ENCODE results near the gene INPP4B.

The INPP4B gene

DNA sequence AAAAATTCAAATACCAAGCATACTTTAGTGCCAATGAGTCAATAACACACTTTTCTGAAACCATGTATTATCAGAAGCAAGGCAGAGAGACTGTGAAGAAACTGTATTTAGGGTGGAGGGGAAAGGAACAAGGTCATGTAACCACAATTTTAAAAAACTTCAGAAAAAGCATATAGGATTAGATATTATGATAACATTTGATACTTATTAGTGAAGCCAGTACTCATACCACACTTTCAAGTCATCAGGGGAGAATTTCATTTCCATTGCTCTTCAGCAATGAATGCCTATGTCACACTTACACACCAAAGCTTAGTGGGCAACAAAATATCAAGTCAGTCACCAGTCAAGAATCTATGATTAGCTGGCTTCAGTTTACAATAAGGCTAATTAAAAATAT, 607.5 kb downstream of the INPP4B start:
- no peak for DNase-seq (ENCODE audit: low read depth in 2 of 2)

DNA sequence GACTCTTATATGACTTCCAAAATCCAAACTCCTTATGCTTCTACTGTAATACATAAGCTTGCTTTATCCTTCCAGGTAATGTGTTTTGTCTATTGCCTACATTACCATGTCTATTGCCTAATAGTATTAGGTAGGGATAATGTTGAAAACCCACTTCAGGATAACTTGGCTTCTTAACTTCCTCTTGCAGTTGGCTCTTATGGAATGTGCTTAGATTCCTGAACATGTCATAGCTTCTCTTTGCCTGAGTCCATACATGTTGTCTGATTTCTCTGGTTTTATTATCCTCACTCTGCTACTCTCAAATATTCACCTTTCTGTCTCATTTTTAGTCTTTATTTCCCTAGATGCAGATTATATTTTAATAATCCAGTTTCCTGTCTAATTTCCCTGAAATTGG, 609.8 kb downstream of the INPP4B start:
- DNase-seq (ENCODE audit: low read depth in 2 of 2) = no peak

DNA sequence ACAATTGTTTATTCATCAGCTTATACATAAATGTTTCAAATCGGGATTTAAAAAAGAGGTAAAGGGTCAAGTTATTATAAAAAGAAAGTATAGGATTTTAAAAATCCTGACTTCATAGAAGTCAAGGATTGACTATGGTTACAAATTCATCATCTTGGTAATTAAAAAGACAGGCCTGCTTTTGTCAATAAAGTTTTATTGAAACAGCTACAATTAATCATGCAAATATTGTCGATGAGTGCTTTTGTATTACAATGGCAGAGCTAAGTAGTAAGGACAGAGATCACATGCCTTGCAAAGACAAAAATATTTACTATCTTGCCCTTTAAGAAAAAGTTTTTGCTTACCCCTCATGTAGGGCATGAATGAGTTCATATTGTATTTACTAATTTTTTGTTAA, 614.3 kb downstream of the INPP4B start:
- DNase-seq (ENCODE audit: low read depth in 2 of 2) = no peak

DNA sequence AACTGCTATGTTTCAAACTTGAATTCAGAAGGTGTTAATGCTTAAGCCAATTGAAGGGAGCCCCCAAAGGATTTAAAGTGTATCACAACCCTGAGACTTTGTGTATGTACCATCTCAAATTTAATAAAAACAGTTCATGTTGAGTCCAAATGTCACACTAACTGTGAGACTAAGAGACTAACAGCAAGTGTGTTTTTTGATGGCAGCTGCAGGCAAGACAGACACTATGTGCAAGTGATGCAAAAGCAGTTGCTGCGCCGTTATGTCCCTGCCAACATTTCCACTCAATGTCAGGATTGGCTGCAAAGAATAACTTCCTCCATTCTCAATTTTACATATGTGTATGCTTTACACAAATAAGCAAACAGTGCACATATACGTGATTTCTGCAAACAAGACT, 615.1 kb downstream of the INPP4B start:
- DNase-seq (ENCODE audit: low read depth in 2 of 2) = no peak

DNA sequence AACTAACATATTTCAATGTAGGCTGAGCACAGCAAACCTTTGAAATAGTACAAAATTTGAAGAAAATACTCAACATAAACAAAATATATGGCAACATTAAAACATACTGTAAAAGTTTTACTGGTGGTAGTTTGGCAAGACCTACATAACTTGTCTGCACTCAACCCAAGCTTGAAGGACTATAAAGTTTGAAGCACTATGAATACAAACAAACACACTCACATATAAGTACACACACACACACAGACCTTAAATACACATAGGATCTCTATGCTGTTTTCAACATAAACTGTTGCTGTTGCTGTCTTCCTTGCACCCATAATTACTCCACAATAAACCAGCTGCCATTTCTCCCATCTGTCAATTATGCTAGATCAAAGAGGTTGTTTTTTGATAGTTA, 620.1 kb downstream of the INPP4B start:
- no peak for DNase-seq (ENCODE audit: low read depth in 2 of 2)

DNA sequence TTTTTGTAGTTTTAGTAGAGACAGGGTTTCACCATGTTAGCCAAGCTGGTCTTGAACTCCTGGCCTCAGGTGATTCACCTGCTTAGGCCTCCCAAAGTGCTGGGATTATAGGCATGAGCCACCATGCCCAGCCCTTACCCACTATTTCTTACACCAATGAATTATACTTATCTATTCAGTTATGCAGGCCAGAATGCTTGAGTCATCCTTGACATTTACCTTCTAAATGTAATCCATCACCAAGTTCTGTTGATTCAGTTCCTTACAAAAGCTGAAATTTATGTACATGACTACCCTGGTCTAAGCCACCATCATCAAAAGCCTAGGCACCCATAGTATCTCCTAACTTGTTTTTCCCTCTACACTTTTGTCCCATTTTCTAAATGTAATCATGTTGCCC, 624.0 kb downstream of the INPP4B start:
- DNase-seq (ENCODE audit: low read depth in 2 of 2) = no peak

DNA sequence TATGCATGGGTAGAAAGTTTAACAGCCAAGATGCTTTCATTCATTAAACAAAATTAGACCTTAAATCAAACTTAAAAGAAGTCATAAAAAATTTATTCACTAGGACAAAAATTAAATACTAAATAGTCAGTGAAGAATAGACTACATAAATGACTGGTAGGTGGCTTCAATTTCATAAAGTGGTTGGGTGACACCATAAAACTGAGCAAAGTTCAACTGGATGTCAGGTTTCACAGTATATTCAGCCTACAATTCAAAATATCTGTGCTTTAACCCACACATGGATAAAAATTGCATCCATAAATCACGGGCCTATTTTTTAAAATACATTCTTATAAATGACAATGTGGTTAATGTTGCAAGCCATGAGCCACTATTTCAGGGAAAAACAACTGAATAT, 627.4 kb downstream of the INPP4B start:
- DNase-seq (ENCODE audit: low read depth in 2 of 2) = no peak

DNA sequence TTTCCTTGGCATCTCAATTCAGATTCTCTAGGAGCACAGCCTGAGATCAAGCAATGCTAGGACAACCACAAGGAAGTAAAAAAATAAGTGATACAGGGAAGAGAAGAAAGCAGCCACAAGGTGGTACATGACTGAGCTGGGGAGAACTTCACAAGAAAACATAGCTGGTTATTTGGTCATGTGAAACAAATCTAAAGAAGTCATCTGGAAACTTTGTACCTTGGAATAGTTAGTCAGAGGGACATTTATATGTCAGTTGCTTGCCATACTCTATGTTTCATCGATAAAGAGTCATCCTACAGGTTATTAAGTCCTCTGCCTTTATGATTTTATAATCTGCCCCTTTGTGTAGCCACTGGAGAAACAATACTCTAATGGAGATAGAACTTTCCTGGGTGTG, 634.7 kb downstream of the INPP4B start:
- no peak for DNase-seq (ENCODE audit: low read depth in 2 of 2)

DNA sequence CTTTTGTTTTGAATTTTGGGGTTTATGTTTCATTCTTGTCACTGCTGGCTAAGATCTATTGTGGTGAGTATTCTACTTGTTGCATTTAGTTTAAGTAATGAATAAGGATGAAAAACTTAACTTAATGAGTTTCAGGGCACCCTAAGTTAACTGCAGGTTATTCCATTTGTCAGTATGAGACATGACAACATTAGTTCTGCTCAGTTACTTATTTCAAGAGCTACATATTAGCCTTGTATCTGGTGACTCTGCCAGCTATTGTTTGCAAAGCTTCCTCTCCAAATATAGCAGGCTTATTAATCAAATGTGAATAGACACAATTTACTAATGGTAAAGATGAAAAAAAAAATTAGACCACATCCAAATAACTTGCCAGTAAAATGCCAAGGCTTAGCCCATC, 642.6 kb downstream of the INPP4B start:
- DNase-seq (ENCODE audit: low read depth in 2 of 2) = no peak

DNA sequence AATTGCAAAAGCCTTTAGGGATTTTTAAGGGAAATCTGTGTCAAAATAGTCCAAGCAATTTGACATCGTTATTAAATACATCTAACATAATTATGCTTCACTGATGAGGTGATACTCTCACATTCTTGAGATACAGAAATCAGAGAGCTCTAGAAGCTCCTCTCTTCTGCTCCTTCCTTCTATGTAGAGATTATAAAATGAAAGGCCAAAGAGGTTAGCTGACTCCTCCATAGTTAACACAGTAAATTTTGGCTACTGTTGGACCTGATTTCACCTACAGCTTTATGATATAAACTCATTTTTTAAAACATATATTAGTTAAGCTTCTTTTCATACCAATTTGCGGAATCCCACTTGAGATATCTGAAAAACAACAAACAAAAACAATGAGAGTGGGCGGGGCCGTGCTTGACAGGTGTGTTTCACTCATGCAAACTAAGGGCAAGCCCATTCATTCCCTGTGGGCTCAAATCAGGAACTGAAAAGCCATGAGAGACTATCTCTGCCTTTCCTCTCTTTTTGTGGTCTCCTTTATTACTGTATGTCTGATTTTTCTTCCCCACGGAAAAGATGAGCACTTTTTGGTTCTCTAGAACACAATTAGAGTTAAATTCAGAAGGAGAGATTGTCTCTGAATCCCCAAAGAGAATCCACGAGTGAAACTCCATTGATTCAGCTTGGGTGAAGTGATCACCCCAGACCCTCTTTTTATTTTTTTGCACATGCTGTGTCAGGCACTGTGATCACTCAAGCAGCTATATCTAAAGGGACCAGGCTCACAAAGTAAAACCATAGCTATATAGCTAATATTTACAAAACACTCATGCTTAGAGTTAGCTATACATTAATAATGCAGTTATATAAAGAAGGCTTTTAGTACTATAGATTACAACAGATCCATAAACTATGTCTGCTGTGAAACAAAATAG, 643.4 kb downstream of the INPP4B start:
- no peak for DNase-seq (ENCODE audit: low read depth in 2 of 2)

DNA sequence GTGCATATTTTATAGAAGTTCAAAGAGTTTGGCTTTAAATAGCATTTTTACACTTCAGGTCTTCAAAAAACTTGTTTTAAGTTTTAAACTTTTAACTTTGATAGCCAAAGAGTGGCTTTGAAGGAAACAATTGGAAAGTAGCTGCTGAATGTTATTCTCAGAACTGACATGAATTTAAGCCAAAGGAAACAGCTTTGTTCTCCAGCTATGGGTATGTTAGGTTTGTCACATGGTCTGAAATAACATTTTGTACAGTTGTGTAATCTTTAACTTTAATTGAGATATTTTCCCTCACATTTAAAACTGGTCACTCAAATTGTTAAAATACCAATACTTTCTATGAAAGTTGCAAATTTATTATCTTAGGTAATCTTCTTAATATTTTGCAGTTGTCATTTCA, 645.1 kb downstream of the INPP4B start:
- DNase-seq (ENCODE audit: low read depth in 2 of 2) = no peak

DNA sequence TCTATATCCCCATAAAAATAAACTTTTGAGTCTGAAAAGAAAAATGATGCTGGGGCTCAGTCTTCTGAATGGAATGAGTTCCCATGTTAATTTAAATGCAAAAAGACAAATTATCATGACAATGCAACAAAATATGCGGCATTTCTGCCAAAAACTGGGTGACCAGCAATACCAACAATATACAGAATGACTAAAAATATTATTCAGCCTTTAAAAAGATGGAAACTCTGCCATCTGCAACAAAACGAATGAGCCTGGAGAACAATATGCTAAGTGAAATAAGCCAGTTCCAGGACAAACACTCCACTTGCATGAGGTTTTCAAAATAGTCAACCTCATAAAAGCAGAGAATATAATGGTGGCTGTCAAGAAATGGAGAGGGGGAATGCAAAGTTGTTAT, 651.2 kb downstream of the INPP4B start:
- DNase-seq (ENCODE audit: low read depth in 2 of 2) = no peak

DNA sequence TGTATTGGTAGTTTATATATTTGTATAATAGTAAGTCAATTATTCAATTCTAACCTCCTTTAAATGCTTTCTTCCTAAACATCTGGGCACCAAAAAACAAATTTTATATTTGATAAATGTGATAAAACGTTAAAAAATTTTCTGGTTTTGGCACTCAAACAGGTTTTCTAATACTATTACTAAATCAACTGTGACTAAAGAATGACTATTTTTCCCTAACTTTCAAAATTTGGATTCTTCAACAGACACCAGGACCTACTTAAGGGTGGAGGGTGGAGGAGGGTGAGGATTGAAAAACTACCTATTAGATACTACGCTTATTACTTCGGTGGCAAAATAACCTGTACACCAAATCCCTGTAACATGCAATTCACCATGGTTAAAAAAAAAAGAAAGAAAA, 654.2 kb downstream of the INPP4B start:
- DNase-seq (ENCODE audit: low read depth in 2 of 2) = no peak

DNA sequence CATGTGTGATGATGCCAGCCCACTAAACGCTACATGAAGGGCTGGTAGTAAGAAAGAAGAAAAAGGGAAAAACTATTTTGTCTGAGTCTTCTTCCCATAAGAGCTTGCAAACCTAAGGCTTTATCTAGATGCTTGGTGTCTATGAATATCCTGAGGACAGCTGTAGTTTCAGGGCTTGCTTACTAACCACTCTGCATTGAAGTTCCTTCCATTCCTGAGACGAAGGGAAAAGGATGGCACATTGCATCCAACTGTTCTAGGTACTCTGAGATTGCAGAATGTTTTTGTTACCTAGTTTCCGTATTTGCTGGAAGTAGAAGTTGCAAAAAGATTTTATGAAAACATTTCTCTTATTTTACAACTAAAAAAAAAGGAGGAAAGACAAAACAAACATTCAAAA, 665.1 kb downstream of the INPP4B start:
- DNase-seq (ENCODE audit: low read depth in 2 of 2) = no peak

DNA sequence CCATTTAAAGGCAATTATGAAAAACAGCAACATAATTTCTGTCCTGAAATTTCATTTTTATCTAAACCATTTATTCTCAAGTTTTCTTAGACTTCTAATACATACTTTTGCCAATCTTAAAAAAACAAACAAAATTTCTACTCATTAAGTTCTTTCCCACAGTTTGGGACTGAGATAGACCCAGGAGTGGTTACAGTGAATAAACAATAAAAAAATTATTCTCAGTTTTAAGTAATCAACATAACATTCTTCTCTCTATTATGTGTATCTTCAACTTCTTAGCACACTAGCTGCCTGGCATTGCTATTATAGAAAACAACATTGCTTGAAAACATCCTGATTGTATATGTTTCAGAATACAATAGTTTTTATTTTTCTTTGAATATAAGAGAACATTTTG, 676.9 kb downstream of the INPP4B start:
- DNase-seq (ENCODE audit: low read depth in 2 of 2) = no peak

DNA sequence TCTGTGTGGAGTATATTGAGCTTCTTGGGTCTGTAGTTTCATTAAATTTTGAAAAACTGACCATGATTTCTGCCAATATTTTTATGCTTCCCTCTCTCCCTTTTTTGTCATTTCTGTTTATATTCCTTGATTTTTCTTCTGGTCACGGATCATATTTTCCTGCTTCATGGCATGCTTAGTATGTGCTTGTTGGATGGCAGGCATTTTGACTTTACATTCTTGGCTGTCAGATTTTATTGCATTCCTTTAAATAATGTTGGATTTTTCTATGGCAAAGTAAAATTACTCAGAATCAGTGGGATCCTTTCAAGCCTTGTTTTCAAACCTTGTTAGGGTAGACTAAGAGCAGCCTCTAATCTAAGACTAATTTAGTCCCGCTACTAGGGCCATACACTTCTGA, 677.9 kb downstream of the INPP4B start:
- DNase-seq (ENCODE audit: low read depth in 2 of 2) = no peak

DNA sequence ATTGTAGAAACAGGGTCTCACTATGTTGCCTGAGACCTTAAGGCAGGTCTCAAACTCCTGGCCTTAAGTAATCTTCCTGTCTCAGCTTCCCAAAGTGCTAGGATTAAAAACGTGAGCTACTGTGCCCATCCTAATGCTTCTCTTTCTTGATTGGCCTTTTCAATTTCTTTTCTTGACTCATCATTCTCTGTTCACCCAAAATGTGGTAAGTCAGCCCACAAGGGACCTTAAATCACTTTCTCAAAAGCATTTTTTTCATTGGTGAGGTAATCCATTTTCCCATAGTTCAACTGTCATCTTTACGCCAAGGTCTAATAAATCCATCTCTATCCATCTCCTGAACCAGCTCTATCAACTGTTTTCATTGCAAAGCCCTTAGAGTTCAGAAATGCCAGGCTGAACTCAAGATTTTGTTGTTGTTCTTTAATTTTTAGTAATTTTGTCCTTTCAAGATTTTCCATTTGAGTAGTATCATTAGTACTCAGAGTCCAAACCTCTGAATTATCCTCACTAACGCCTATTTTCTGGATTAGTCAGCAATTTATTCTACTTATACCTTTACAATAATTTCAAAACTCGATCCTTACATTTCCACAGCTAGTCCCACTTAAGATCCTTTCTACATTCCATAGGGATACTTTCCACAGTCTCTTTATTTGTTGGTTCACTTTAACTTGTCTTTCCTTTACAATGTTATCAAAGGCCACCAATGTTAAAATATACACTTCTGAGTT, 681.2 kb downstream of the INPP4B start:
- no peak for DNase-seq (ENCODE audit: low read depth in 2 of 2)

DNA sequence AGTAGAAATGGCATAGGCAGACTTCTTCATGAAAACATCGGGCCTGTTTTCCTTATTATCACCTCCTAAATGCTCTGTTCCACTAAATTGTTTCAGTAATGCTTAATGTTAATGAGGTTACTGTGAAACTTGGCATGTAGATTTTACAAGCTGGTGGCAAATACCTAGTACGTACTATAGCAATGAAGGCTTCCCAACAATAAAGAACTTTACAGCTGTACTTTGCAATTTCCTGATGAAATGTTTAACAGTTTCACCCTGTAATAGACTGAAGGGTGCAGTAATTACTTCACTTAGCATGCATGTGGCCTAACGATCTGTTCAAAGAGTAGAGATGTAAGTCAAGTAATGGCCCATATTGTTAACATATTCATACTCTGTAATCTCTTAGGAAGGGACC, 685.0 kb downstream of the INPP4B start:
- no peak for DNase-seq (ENCODE audit: low read depth in 2 of 2)

DNA sequence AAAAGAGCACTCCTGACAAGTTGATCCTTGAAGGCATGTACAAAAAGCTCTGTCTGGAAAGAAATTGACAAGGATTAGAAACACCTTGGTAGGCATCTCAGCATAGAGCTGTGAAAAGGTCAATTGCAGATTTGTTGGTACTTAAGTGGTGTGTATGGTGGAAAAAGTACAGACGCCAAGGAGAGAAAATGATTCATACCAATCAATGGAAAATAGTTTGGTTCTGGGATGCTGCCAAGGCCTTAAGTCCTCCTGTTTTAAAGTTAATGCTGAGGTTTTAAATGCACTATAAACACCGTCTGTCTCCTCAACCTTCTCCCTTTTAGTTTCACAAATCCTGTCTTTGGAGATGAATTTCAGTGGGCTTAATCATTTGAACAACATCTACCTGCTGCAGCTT, 685.6 kb downstream of the INPP4B start:
- DNase-seq (ENCODE audit: low read depth in 2 of 2) = no peak

DNA sequence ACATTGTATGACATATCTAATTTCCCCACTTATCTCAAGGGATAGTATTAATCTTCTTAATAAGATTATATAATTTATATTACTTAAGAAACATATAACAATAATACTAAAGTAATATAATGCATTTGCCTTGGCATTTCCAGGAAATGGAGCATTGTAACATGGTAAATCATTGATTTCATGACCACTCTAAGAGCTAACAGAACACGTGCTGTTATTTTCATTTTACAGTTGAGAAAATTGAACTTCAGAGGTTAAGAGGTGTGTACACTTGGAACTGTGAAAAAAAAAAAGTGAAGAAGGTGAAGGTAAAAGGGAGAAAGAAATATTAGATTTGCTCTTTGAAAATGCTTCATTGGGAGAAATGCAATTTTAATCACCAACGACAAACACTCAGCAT, 687.1 kb downstream of the INPP4B start:
- DNase-seq (ENCODE audit: low read depth in 2 of 2) = no peak

DNA sequence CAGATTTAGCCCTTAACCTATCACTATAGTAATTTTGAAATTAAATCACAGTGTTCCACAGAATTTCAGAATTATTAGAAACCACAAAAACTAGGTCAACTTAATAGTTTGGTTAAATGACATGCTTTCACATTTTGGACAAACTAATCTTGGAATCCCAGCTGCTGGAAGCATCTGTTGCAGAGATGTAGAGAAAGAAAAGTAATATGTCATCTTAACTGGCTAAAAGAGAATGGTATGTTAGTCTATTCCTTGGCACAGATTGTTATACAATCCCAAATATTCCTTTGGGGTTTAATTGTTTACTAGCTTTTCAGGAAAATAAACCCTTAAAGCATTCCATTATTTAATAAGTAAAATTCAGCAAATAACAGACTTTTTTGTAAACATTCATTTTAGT, 689.8 kb downstream of the INPP4B start:
- DNase-seq (ENCODE audit: low read depth in 2 of 2) = no peak

DNA sequence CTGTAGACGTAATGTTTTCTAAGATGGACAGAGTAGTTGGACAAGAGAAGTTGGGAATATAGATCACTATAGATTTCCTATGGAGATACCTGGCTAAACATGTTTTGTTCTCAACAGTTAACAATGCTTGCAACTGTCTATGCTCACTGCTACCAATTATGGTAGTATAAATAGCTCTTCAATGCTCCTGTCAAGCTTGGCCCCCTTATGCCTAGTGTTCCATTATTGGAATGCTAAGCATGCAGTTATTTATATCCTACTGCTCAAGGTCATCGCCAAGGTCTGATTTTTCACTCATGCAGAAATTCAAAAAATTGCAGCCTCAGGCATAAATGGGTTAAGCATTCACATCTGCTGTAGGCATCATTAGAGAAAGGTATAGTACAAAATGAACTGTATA, 690.8 kb downstream of the INPP4B start:
- no peak for DNase-seq (ENCODE audit: low read depth in 2 of 2)

DNA sequence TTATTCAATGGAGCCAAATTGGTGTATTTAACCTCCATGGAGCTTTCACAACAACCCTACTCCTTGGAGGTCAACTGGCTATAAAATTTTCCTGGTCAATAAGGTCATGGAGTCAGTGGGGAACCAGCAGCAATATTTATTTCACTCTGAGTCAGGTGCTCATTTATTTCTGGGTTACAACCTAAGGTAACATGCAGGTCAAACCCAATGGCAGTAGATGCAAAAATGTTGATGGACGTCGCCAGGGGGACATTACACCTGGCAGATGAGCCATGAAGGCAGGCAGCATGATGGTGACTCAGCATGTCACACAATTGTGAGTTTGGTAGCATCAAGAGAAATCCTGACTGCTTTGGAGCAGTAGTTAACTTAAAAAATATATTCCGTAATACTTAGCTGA, 695.6 kb downstream of the INPP4B start:
- DNase-seq (ENCODE audit: low read depth in 2 of 2) = no peak
